Neuronal stem cell (in vitro differentiated cells): ENCODE data around the gene PIGR.

Experiments used
- DNase-seq: peaks from one replicate; pipeline ENCODE4 v3.0.0-alpha.2; 2013; ENCODE audit warnings: low spot score
- H2AFZ ChIP-seq: one replicate; pipeline ENCODE4 v1.6.1; 2013; ENCODE audit warnings: mild to moderate bottlenecking, low read length, inconsistent platforms
- H2AK5ac ChIP-seq: 2 replicates; pipeline ENCODE4 v1.6.1; 2013; ENCODE audit warnings: low read depth, mild to moderate bottlenecking, inconsistent platforms, low read length, moderate library complexity, mixed read lengths
- H2BK120ac ChIP-seq: 2 replicates; pipeline ENCODE4 v1.6.1; 2013; ENCODE audit warnings: low read depth, mild to moderate bottlenecking, inconsistent platforms, low read length, moderate library complexity, mixed read lengths
- H2BK12ac ChIP-seq: one replicate; pipeline ENCODE4 v1.6.1; 2013; ENCODE audit warnings: low read length, inconsistent platforms
- H2BK15ac ChIP-seq: 2 replicates; pipeline ENCODE4 v1.6.1; 2013; ENCODE audit warnings: mild to moderate bottlenecking, low read length, inconsistent platforms, mixed read lengths
- H2BK5ac ChIP-seq: one replicate; pipeline ENCODE4 v1.6.1; 2013; ENCODE audit warnings: inconsistent platforms, mild to moderate bottlenecking, low read length, moderate library complexity
- H3K14ac ChIP-seq: one replicate; pipeline ENCODE4 v1.6.1; 2013; ENCODE audit warnings: low read length, inconsistent platforms
- H3K18ac ChIP-seq: 2 replicates; pipeline ENCODE4 v1.6.1; 2013; ENCODE audit warnings: low read length, inconsistent platforms
- H3K23ac ChIP-seq: 2 replicates; pipeline ENCODE4 v1.6.1; 2013; ENCODE audit warnings: low read depth, mild to moderate bottlenecking, mixed read lengths, low read length, inconsistent platforms; ENCODE audit not compliant: poor library complexity
- H3K27ac ChIP-seq: replicated peaks from 3 replicates; pipeline ENCODE4 v1.5.1; 2013; ENCODE audit warnings: low read length, inconsistent platforms
- H3K27me3 ChIP-seq, 3 experiments: 2 replicates each; pipeline ENCODE4 v1.6.1; 2013; ENCODE audit warnings: low read length in 3 of 3, mild to moderate bottlenecking in 2 of 3, inconsistent platforms in 1 of 3, low read depth in 1 of 3, mixed read lengths in 1 of 3, moderate library complexity in 1 of 3; ENCODE audit not compliant: control insufficient read depth in 3 of 3, insufficient read depth in 3 of 3
- H3K36me3 ChIP-seq, 2 donors: replicated peaks in 1 of 2; 2 replicates each; pipeline ENCODE4 v1.6.1; 2013; ENCODE audit warnings: low read length in 2 of 2; ENCODE audit not compliant: control insufficient read depth in 2 of 2, insufficient read depth in 2 of 2
- H3K4ac ChIP-seq: 2 replicates; pipeline ENCODE4 v1.6.1; 2013; ENCODE audit warnings: inconsistent platforms, mild to moderate bottlenecking, low read length, moderate library complexity
- H3K4me1 ChIP-seq, 2 donors: 1 replicate in 1 of 2; 2 replicates in 1 of 2; pipeline ENCODE4 v1.6.1; 2013; ENCODE audit warnings: low read length in 2 of 2, low read depth in 1 of 2; ENCODE audit not compliant: control insufficient read depth in 2 of 2, insufficient read depth in 1 of 2
- H3K4me2 ChIP-seq: one replicate; pipeline ENCODE4 v1.6.1; 2013; ENCODE audit warnings: mild to moderate bottlenecking, low read length, inconsistent platforms; ENCODE audit not compliant: insufficient read depth, poor library complexity, severe bottlenecking
- H3K4me3 ChIP-seq, 2 donors: 2 replicates each; pipeline ENCODE4 v1.5.1; 2013; ENCODE audit warnings: low read length in 2 of 2, mild to moderate bottlenecking in 2 of 2, inconsistent platforms in 1 of 2, moderate library complexity in 1 of 2
- H3K79me1 ChIP-seq: one replicate; pipeline ENCODE4 v1.6.1; 2013; ENCODE audit warnings: low read depth, mild to moderate bottlenecking, inconsistent platforms, low read length, moderate library complexity
- H3K9ac ChIP-seq: one replicate; pipeline ENCODE4 v1.6.1; 2013; ENCODE audit warnings: mild to moderate bottlenecking, low read depth, low read length, inconsistent platforms; ENCODE audit not compliant: poor library complexity
- H3K9me3 ChIP-seq, 2 donors: replicated peaks in 1 of 2; 2 replicates each; pipeline versions ENCODE3 to v1.6.1; 2013; ENCODE audit warnings: low read length in 2 of 2, mild to moderate bottlenecking in 2 of 2, inconsistent platforms in 1 of 2, low read depth in 1 of 2, mixed read lengths in 1 of 2, moderate library complexity in 1 of 2; ENCODE audit not compliant: control insufficient read depth in 2 of 2, insufficient read depth in 1 of 2
- H4K8ac ChIP-seq: one replicate; pipeline ENCODE4 v1.6.1; 2013; ENCODE audit warnings: low read depth, mild to moderate bottlenecking, inconsistent platforms, low read length, moderate library complexity
- H4K91ac ChIP-seq: one replicate; pipeline ENCODE4 v1.6.1; 2013; ENCODE audit warnings: low read length, low read depth, mild to moderate bottlenecking, inconsistent platforms; ENCODE audit not compliant: poor library complexity
- WGBS, 2 donors: extraction: QIAGEN DNeasy Blood & Tissue Kit; methylation state at CpG; one replicate each; pipeline ENCODE4 v1.1.7; 2013; ENCODE audit warnings: missing lambda C conversion rate in 2 of 2, mixed read lengths in 1 of 2; ENCODE audit not compliant: insufficient read length in 2 of 2, insufficient replicate concordance in 1 of 2; ENCODE audit errors: extremely low coverage in 2 of 2; 5-methylcytosine and 5-hydroxymethylcytosine counted together

The PIGR gene

DNA sequence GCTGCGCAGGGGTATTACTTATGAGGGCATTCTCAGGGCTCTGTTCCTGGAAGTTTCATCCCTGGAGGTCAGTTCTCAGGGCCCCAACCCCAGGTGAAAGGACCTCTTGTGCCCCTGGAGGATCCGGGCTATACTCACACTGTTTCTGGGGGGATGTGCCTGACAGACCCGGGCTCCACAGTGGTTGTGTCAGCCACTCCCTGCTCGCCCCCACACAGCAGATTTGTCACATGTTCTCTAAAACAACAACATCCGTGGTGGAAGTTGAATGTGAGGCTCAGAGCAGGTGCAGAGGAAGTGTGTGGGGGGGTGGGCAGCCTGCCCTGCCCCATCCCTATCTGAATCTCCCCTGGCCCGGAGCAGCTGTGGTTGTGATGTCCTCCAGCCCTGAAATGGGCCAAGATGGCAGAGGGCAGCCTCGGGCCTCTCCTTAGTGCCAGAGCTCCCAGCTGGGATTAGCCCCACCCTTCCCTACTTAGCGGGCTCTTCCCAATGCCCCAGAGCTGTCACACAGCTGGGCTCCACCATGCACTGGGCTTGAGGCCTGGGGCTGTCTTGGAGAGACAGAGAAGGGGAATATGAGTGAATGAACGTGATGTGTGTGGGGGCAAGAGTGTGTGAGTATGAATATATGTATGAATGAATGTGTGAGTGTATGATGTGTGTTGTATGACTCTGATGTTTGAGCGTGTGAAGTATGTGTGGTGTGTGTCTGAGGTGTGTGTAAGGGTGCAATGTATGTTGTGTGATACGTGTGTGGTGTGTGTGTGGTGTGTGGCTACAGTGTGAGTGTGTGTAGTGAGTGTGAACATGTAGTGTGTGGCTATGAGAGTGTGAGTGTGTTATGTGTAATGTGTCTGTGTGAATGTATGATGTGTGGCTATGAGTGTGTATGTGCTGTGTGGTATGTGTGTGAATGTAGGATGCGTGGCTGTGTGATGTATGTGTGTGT lies 23.0 kb downstream of the PIGR start:
- Histone ChIP-seq H2AFZ (no peak overlapping the region), H2BK12ac (no peak overlapping the region), H3K4ac (no peak overlapping the region), H3K9ac (peak overlapping the region; percentile 1), H2BK120ac (no peak overlapping the region), H4K91ac (no peak overlapping the region), H3K9me3 (no peaks in the 10 kb centered on the region), H3K4me1 (peaks cover 0 to 5% of the 10 kb centered on the region in 2 donors), H3K14ac (no peak overlapping the region), H3K79me1 (peaks cover 4% of the 10 kb centered on the region), H3K4me2 (no peak overlapping the region), H3K23ac (peak overlapping the region; percentile 18), H3K18ac (no peak overlapping the region), H3K27ac (no peak overlapping the region), H2BK15ac (no peak overlapping the region), H4K8ac (peak overlapping the region; percentile 57), H3K4me3 (peak overlapping the region in 1 of 2 donors; percentile 47), H3K27me3 (peaks cover 0 to 4% (median 0%) of the 10 kb centered on the region in 3 experiments), H2BK5ac (no peak overlapping the region), H2AK5ac (peak overlapping the region; percentile 30), H3K36me3 (peaks cover 0 to 4% of the 10 kb centered on the region in 2 donors)
- 100% methylated on average over 1 to 4 of the region's 12 CpGs for WGBS, 2 donors
- DNase-seq: no peak

DNA sequence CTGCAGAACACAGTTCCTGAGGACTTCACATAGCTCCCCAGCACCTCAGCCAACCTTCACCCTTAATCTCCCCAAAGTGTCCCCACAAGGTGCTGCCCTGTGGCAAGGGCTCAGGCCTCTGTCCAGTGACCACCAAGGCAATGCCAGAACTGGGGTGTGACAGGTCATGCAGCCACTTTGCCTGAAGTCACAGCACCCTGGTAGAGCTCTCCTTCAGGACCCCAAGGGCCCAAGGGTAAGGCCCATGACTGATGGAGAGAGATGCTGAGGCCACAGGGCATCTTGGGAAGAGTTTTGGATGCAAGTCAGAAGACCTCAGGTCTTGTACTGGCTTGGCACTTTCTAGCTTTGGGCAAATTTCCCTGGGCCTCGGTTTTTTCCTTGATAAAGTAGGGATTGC lies 23.7 kb downstream of the PIGR start:
- Histone ChIP-seq H3K4ac (no peak overlapping the region), H3K23ac (no peak overlapping the region), H2BK15ac (no peak overlapping the region), H3K27ac (no peak overlapping the region), H3K79me1 (peaks cover 4% of the 10 kb centered on the region), H3K4me2 (no peak overlapping the region), H3K9me3 (no peaks in the 10 kb centered on the region), H3K4me3 (no peak overlapping the region), H2AK5ac (no peak overlapping the region), H2BK120ac (no peak overlapping the region), H3K36me3 (peaks cover 0 to 4% of the 10 kb centered on the region in 2 donors), H3K9ac (no peak overlapping the region), H4K91ac (no peak overlapping the region), H3K14ac (no peak overlapping the region), H2BK5ac (no peak overlapping the region), H2AFZ (no peak overlapping the region), H3K18ac (peak overlapping the region; percentile 4), H2BK12ac (no peak overlapping the region), H4K8ac (no peak overlapping the region), H3K4me1 (peaks cover 0 to 5% of the 10 kb centered on the region in 2 donors), H3K27me3 (peaks cover 0 to 4% (median 0%) of the 10 kb centered on the region in 3 experiments)
- no peak for DNase-seq
- WGBS, 2 donors: no CpG with 5 or more reads among the region's 1 CpG

DNA sequence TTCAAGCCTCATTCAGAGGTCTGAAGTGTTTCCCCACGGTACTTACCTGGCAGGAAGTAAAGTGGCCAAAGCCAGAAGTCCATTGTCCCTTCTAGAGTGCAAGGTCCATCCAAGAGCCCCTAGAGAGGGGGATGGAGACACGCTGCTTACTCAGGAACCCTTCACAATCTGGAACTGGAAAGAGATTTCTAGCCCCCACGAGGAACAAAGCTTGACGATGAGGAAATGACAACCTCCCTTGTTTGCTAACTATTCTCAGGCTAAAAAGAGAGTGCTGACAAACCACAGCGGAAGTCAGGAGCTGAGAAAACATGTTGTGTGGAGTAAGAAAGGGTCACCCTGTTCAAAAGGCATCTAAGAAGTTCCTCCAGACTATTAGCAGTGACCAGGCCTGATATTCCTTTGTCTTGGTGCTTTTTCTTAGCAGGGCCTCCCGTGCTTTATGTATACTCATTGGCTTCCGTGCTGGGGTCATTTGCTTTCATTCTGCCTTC lies 24.4 kb downstream of the PIGR start, which contains the start of gene FCMR:
TSS of gene FCMR (minus strand) at position 170 of the 494 bp plus-strand sequence. CDS start at position 83, 87 bp downstream.
- no CpG with 5 or more reads among the region's 7 CpGs for WGBS, 2 donors
- H2AK5ac ChIP-seq: no peak within 1 kb of the TSS
- no peak for DNase-seq
- no peak within 1 kb of the TSS for H3K4me3 ChIP-seq
- no peaks in the 10 kb centered on the region for H3K9me3 ChIP-seq
- peak within 1 kb of the TSS; percentile 4 for H3K18ac ChIP-seq
- H3K9ac ChIP-seq: no peak within 1 kb of the TSS
- H3K4ac ChIP-seq: no peak within 1 kb of the TSS
- no peak within 1 kb of the TSS for H2BK120ac ChIP-seq
- H2BK5ac ChIP-seq: no peak within 1 kb of the TSS
- H3K27me3 ChIP-seq: peaks cover 0 to 4% (median 0%) of the 10 kb centered on the region in 3 experiments
- H2AFZ ChIP-seq: no peak within 1 kb of the TSS
- no peak within 1 kb of the TSS for H2BK12ac ChIP-seq
- peaks cover 0 to 5% of the 10 kb centered on the region in 2 donors for H3K4me1 ChIP-seq
- H4K91ac ChIP-seq: no peak within 1 kb of the TSS
- H3K27ac ChIP-seq: no peak within 1 kb of the TSS
- peaks cover 0 to 4% of the 10 kb centered on the region in 2 donors for H3K36me3 ChIP-seq
- H3K23ac ChIP-seq: no peak within 1 kb of the TSS
- peaks cover 4% of the 10 kb centered on the region for H3K79me1 ChIP-seq
- H3K14ac ChIP-seq: no peak within 1 kb of the TSS
- H2BK15ac ChIP-seq: no peak within 1 kb of the TSS
- no peak within 1 kb of the TSS for H3K4me2 ChIP-seq
- no peak within 1 kb of the TSS for H4K8ac ChIP-seq

DNA sequence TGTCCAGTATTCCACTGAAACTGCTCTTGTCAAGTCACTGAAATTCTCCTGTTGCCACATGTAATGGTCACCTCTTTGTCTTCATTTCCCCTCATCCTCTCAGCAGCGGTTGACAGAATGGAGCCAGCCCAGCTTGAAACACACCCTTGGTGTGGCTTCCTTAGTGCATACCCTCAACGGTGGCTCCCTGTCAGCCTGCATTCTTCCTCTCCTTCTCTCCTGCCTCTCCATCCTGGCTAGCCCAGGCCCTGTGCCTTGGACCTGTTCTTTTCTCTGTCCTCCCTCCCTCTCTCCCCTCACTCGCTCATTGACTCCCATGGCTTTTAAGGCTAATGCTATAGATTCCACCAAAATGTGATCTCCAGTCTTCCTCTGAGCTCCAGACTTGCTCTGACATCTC lies 28.2 kb downstream of the PIGR start:
- WGBS, 2 donors: no CpG with 5 or more reads among the region's 3 CpGs
- Histone ChIP-seq H2BK5ac (no peak overlapping the region), H3K27me3 (peaks cover 0 to 6% (median 2%) of the 10 kb centered on the region in 3 experiments), H3K18ac (peak overlapping the region; percentile 7), H3K36me3 (no peaks in the 10 kb centered on the region), H4K91ac (no peak overlapping the region), H3K27ac (no peak overlapping the region), H2BK12ac (no peak overlapping the region), H3K79me1 (no peaks in the 10 kb centered on the region), H3K4me1 (no peaks in the 10 kb centered on the region), H3K14ac (no peak overlapping the region), H3K9me3 (no peaks in the 10 kb centered on the region), H2BK15ac (no peak overlapping the region), H3K23ac (no peak overlapping the region), H3K4ac (no peak overlapping the region), H2BK120ac (no peak overlapping the region), H2AK5ac (no peak overlapping the region), H3K4me2 (no peak overlapping the region), H3K4me3 (no peak overlapping the region), H4K8ac (no peak overlapping the region), H3K9ac (no peak overlapping the region), H2AFZ (no peak overlapping the region)
- no peak for DNase-seq
